KBM-7 (cell line): ENCODE data around the gene FBXO11.

ENCODE experiments used
- DNase-seq: peaks from one replicate; pipeline ENCODE4 v3.0.0-alpha.2; 2015
- in situ Hi-C: fragments of 300-500 bp; cut with MboI; formaldehyde crosslinking; loops from 2 replicates; pipeline ENCODE4 v1.14.3; 2020; ENCODE audit warnings: low sequenced_read_pairs, low pct_unique_long_range_greater_than_20kb, mixed read lengths

Gene FBXO11

GRCh38 chr2:47767497-47767844 is 138.8 kb downstream of the FBXO11 start:
- in situ Hi-C loops: no loop called here
- no peak for DNase-seq

DNA sequence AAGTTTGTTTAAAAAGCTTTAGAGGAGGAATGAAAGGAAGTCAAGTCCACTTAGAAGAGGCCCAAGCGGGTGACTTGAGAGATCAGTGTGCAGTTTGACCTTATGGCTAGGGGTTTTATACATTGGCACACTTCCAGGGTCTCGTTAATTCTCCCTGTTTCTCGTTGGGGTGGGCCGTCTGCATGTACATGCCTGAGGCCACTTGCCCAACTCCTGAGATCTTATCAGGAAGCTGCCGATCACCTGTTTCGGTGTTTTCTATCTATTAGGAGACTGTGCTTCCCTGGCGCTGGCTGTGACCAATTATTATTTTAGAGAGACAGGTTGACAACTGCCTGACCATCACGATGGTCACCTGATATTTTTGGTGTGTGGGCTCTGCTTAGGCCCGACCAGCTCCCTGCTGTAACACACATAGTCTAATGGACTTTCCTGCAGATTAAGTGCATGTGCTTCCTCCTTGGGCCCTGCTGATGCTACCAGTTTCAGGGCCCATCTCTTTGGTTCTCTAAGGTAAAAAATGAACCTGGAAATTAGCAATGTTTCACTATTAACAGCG is 154.4 kb downstream of the FBXO11 start:
- no peak for DNase-seq

DNA sequence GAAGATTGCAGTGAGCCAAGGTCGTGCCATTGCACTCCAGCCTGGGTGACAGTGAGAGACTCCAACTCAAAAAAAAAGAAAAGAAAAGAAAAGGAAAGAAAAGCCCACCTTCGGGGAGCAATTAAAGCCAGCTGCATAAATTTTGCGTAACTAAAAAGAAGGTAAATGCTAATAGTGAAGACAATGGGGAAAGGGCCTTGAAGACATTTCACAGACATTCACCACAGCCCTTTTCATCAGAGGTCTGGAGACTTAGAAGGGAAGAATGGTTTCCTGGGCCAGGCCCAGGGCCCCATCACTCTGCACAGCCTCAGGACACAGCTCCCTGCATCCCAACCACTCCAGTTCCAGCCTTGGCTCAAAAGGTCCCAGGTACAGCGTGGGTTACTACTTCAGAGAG is 158.4 kb downstream of the FBXO11 start:
- in situ Hi-C loops: no loop called here
- DNase-seq: no peak

More for the DNA sequence above, 154.4 kb downstream of the FBXO11 start:
- in situ Hi-C loops: no loop called here

- in situ Hi-C loops: no loop called here
- no peak for DNase-seq
Observed at GRCh38 chr2:47744074-47744473, 162.2 kb downstream of the FBXO11 start.

GRCh38 chr2:47741637-47742036 is 164.7 kb downstream of the FBXO11 start:
- in situ Hi-C loops: no loop called here
- no peak for DNase-seq

DNA sequence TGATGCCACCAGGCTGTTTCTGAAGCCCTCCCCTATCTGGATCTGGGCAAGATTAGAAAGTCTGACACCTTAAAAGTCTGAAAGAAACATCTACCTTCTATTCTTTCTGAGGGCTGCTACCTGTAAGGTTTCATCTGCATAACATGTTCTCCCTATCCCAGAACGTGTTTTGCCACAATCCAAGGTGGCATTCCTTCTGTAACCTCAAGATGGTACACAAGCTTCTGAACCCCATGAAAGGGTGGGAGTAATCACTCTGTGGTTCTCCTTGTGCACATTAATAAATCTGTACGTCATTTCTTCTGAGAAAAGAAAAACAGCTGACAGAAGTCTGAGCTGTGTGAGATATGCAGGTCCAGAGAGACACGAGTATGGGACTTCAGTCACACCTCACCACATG is 165.2 kb downstream of the FBXO11 start:
- DNase-seq: no peak
- in situ Hi-C loops: no loop called here
